SK-N-SH (cell line): ENCODE data around the gene TEKT2. TPM values are rescaled to one million over a fixed set of nuclear protein-coding genes. Genes with fewer than 3 reads are reported as not detected.
A peak's percentile ranks its signal among the peaks of the same experiment; 100 is the strongest.

Source experiments
- CTCF ChIA-PET: fragments of 300-600, 350-600 bp; formaldehyde crosslinking; extraction: SDS; loops from one replicate; lab custom pipeline; 2021; lab: Yijun Ruan, JAX
- POLR2A ChIA-PET: fragments of 350-600 bp; sonication (Branson Sonifier 250); formaldehyde crosslinking; extraction: SDS; loops from one replicate; lab custom pipeline; 2020; ENCODE audit warnings: antibody characterized with exemption, inconsistent platforms; lab: Yijun Ruan, JAX
- DNase-seq: peaks from one replicate; pipeline ENCODE4 v3.0.0; 2012
- H2AFZ ChIP-seq: fragments of 200-600 bp; sonication (generic); 2 replicates; pipeline ENCODE4 v1.8.1; 2016; ENCODE audit warnings: antibody characterized with exemption, mild to moderate bottlenecking, low read depth
- H3F3A ChIP-seq: fragments of 200-600 bp; sonication (generic); replicated peaks from 2 replicates; pipeline ENCODE3; 2016; ENCODE audit warnings: antibody characterized with exemption, mild to moderate bottlenecking; ENCODE audit not compliant: insufficient read depth
- H3K27ac ChIP-seq, 2 experiments: fragments of 200-500 bp in 1 of 2; fragments of 200-600 bp in 1 of 2; sonication (Bioruptor generic) in 1 of 2; sonication (generic), shearing (Covaris generic) in 1 of 2; 2 replicates each; pipeline versions ENCODE4 v1.5.1 to v1.6.1; 2014 to 2016; ENCODE audit warnings: low read depth in 2 of 2, inconsistent platforms in 1 of 2, low read length in 1 of 2, mild to moderate bottlenecking in 1 of 2, mixed read lengths in 1 of 2
- H3K27me3 ChIP-seq: fragments of 200-600 bp; sonication (generic), shearing (Covaris generic); 2 replicates; pipeline ENCODE4 v1.6.1; 2016; ENCODE audit warnings: mixed run types; ENCODE audit not compliant: insufficient read depth
- H3K36me3 ChIP-seq, 2 experiments: fragments of 200-500 bp in 1 of 2; fragments of 200-600 bp in 1 of 2; sonication (Bioruptor generic) in 1 of 2; sonication (generic) in 1 of 2; replicated peaks in 1 of 2; 2 replicates each; pipeline versions ENCODE3 to v1.5.1; 2014 to 2016; ENCODE audit warnings: low read length in 1 of 2, mild to moderate bottlenecking in 1 of 2; ENCODE audit not compliant: insufficient read depth in 2 of 2, control insufficient read depth in 1 of 2
- H3K4me1 ChIP-seq, 2 experiments: fragments of 200-500 bp in 1 of 2; fragments of 200-600 bp in 1 of 2; sonication (Bioruptor generic) in 1 of 2; sonication (generic), shearing (Covaris generic) in 1 of 2; 2 replicates each; pipeline versions ENCODE4 v1.5.1 to v1.6.1; 2014 to 2016; ENCODE audit warnings: low read depth in 1 of 2, low read length in 1 of 2, mixed run types in 1 of 2; ENCODE audit not compliant: insufficient read depth in 2 of 2, control insufficient read depth in 1 of 2
- H3K4me2 ChIP-seq: fragments of 200-600 bp; sonication (generic), shearing (Covaris generic); 2 replicates; pipeline ENCODE4 v1.6.1; 2017; ENCODE audit warnings: mixed run types
- H3K4me3 ChIP-seq, 2 experiments: fragments of 200-500 bp in 1 of 2; fragments of 200-600 bp in 1 of 2; sonication (Bioruptor generic) in 1 of 2; sonication (generic), shearing (Covaris generic) in 1 of 2; 2 replicates each; pipeline versions ENCODE4 v1.5.1 to v1.8.1; 2014 to 2016; ENCODE audit warnings: low read depth in 2 of 2, inconsistent platforms in 1 of 2, low read length in 1 of 2, mild to moderate bottlenecking in 1 of 2, mixed read lengths in 1 of 2, moderate library complexity in 1 of 2
- H3K79me2 ChIP-seq: fragments of 200-600 bp; sonication (generic); 2 replicates; pipeline ENCODE4 v1.8.1; 2017; ENCODE audit warnings: mild to moderate bottlenecking; ENCODE audit not compliant: insufficient read depth
- H3K9ac ChIP-seq: fragments of 200-600 bp; sonication (generic); 2 replicates; pipeline ENCODE4 v1.6.1; 2017; ENCODE audit warnings: mixed run types
- H3K9me2 ChIP-seq: fragments of 200-600 bp; sonication (generic); 2 replicates; pipeline ENCODE4 v1.6.1; 2017; ENCODE audit warnings: mixed run types
- H3K9me3 ChIP-seq: fragments of 200-600 bp; sonication (generic); 2 replicates; pipeline ENCODE4 v1.6.1; 2017; ENCODE audit warnings: mixed run types, mild to moderate bottlenecking, moderate library complexity
- H4K20me1 ChIP-seq: fragments of 200-600 bp; sonication (generic); 2 replicates; pipeline ENCODE4 v1.6.1; 2017; ENCODE audit warnings: mild to moderate bottlenecking, mixed run types; ENCODE audit not compliant: insufficient read depth
- CHD2 ChIP-seq: fragments of 150-350 bp; IDR thresholded peaks from 2 replicates; pipeline ENCODE4 v1.6.1; 2018; ENCODE audit warnings: low read length; ENCODE audit not compliant: partially characterized antibody
- EP300 ChIP-seq, 2 experiments: IDR thresholded peaks; 2 replicates each; pipeline versions ENCODE4 v1.4.0 to v1.6.1; 2012; ENCODE audit warnings: borderline replicate concordance in 1 of 2, low read depth in 1 of 2, low read length in 1 of 2
- EZH2phosphoT487 ChIP-seq: fragments of 200-600 bp; sonication (generic); IDR thresholded peaks from 2 replicates; pipeline ENCODE4 v1.6.1; 2017; ENCODE audit warnings: low read depth, mixed run types, mild to moderate bottlenecking, antibody characterized with exemption, moderate library complexity, borderline replicate concordance
- FOXM1 ChIP-seq: IDR thresholded peaks from 2 replicates; pipeline ENCODE4 v1.4.0; 2012; ENCODE audit warnings: low read depth, mild to moderate bottlenecking
- GABPA ChIP-seq: IDR thresholded peaks from 2 replicates; pipeline ENCODE4 v1.4.0; 2012; ENCODE audit warnings: low read depth, mild to moderate bottlenecking
- GATA2 ChIP-seq: sonication (generic); formaldehyde crosslinking; IDR thresholded peaks from 2 replicates; pipeline ENCODE4 v1.5.0; 2020; ENCODE audit warnings: mild to moderate bottlenecking, missing genetic modification reagents
- IRF3 ChIP-seq: fragments of 150-350 bp; IDR thresholded peaks from 2 replicates; pipeline ENCODE4 v1.6.1; 2016; ENCODE audit warnings: mild to moderate bottlenecking, low read depth, low read length
- JUND ChIP-seq: IDR thresholded peaks from 2 replicates; pipeline ENCODE4 v1.4.0; 2012
- MXI1 ChIP-seq: IDR thresholded peaks from 2 replicates; pipeline ENCODE4 v1.6.1; 2012; ENCODE audit warnings: mild to moderate bottlenecking, low read depth, low read length, improper control_type of control experiment
- NRF1 ChIP-seq: IDR thresholded peaks from 2 replicates; pipeline ENCODE4 v1.6.1; 2012; ENCODE audit warnings: low read depth, mild to moderate bottlenecking, low read length
- RCOR1 ChIP-seq: fragments of 150-350 bp; IDR thresholded peaks from 2 replicates; pipeline ENCODE4 v1.6.1; 2017; ENCODE audit warnings: antibody characterized with exemption, low read length
- RFX5 ChIP-seq: IDR thresholded peaks from 2 replicates; pipeline ENCODE4 v1.6.1; 2012; ENCODE audit warnings: mild to moderate bottlenecking, improper control_type of control experiment, low read length
- RXRA ChIP-seq: IDR thresholded peaks from 2 replicates; pipeline ENCODE4 v1.4.0; 2012; ENCODE audit warnings: low read depth, mild to moderate bottlenecking, borderline replicate concordance
- TEAD4 ChIP-seq: IDR thresholded peaks from 2 replicates; pipeline ENCODE4 v1.4.0; 2012; ENCODE audit warnings: mild to moderate bottlenecking, borderline replicate concordance; ENCODE audit not compliant: insufficient read depth
- USF2 ChIP-seq: fragments of 150-350 bp; IDR thresholded peaks from 2 replicates; pipeline ENCODE4 v1.6.1; 2017; ENCODE audit warnings: antibody characterized with exemption, low read length, low read depth, borderline replicate concordance
- whole genome bisulfite sequencing: methylation state at CpG from one replicate; pipeline ENCODE4 v1.1.6; 2017; ENCODE audit warnings: low lambda C conversion rate; 5-methylcytosine and 5-hydroxymethylcytosine counted together
- polyA plus RNA-seq, 3 experiments: library from polyadenylated mRNA; depleted of rRNA; stranded (reverse); fragments of >200 nt; gene quantifications; 2 replicates each; pipeline ENCODE4 v1.2.3, GENCODE V29; 2012
- TF ChIP-seq, protein P1 (sequence below): fragments of 200-600 bp; sonication (generic); IDR thresholded peaks from 2 replicates; pipeline ENCODE4 v1.6.1; 2017; ENCODE audit warnings: antibody characterized with exemption, mild to moderate bottlenecking, moderate library complexity

TEKT2 gene
- polyA plus RNA-seq, 1 of the 3 experiments (the other 2 are of a cell fraction), result 1.2 TPM

- no peak for TF ChIP-seq TEAD4
- TF ChIP-seq MXI1, result no peak
- Histone ChIP-seq H4K20me1 (no peaks in the 10 kb centered on the region), H3K4me3 (no peak overlapping the region), H3K9me2 (no peaks in the 10 kb centered on the region), H3K79me2 (no peaks in the 10 kb centered on the region), H3K9ac (no peak overlapping the region), H2AFZ (no peak overlapping the region), H3K36me3 (no peaks in the 10 kb centered on the region), H3K27me3 (no peaks in the 10 kb centered on the region), H3F3A (peaks cover 6% of the 10 kb centered on the region), H3K4me2 (no peak overlapping the region), H3K9me3 (no peaks in the 10 kb centered on the region), H3K4me1 (peaks cover 0 to 8% of the 10 kb centered on the region in 2 experiments; a peak in 1 of 4 replicates), H3K27ac (no peak overlapping the region)
- ChIA-PET POLR2A (no interaction called here), CTCF (no interaction called here)
- 87% methylated on average over 3 of the region's 3 CpGs for WGBS
- DNase-seq, result no peak
Observed at GRCh38 chr1:36081926-36082485, 1.9 kb upstream of the TEKT2 start.

DNA sequence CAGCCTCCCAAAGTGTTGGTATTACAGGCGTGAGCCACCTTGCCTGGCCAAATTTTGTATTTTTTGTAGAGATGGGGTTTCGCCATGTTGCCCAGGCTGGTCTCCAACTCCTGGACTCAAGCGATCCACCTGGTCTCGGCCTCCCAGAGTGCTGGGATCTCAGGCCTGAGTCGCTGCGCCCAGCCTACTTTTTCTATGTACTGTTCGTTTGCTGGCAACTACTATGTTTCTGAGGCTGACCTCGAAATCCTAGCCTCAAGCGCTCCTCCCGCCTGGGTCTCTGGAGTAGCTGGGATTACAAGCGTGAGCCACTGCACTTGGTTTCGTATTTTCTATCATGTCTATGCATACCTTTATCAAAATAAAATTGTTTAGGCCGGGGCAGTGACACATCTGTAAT lies 675 bp upstream of the TEKT2 start:
- no peaks in the 10 kb centered on the region for H3K9me3 ChIP-seq
- POLR2A ChIA-PET, result no interaction called here
- peaks cover 6% of the 10 kb centered on the region for H3F3A ChIP-seq
- H3K27ac ChIP-seq, result no peak overlapping the region
- TF ChIP-seq CHD2 (no peak), RFX5 (no peak), USF2 (no peak), TEAD4 (no peak), IRF3 (no peak), JUND (no peak), EZH2phosphoT487 (no peak), GATA2 (CRISPR knock-in tag) (no peak), RXRA (no peak), RCOR1 (no peak), NRF1 (no peak), FOXM1 (no peak), EP300 (IDR thresholded peaks at IDR 0.05; ENCODE audit: borderline replicate concordance in 1 of 2, low read depth in 1 of 2, low read length in 1 of 2) (no peak), MXI1 (no peak), GABPA (no peak)
- TF ChIP-seq, protein P1, sequence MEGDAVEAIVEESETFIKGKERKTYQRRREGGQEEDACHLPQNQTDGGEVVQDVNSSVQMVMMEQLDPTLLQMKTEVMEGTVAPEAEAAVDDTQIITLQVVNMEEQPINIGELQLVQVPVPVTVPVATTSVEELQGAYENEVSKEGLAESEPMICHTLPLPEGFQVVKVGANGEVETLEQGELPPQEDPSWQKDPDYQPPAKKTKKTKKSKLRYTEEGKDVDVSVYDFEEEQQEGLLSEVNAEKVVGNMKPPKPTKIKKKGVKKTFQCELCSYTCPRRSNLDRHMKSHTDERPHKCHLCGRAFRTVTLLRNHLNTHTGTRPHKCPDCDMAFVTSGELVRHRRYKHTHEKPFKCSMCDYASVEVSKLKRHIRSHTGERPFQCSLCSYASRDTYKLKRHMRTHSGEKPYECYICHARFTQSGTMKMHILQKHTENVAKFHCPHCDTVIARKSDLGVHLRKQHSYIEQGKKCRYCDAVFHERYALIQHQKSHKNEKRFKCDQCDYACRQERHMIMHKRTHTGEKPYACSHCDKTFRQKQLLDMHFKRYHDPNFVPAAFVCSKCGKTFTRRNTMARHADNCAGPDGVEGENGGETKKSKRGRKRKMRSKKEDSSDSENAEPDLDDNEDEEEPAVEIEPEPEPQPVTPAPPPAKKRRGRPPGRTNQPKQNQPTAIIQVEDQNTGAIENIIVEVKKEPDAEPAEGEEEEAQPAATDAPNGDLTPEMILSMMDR, result no peak
- H3K79me2 ChIP-seq, result no peaks in the 10 kb centered on the region
- H4K20me1 ChIP-seq, result no peaks in the 10 kb centered on the region
- H3K36me3 ChIP-seq, result no peaks in the 10 kb centered on the region
- 86% methylated on average over 13 of the region's 13 CpGs for WGBS
- no peak for DNase-seq
- H2AFZ ChIP-seq, result peak overlapping the region; percentile 95; the same call in 1 of the 2 replicates
- H3K4me3 ChIP-seq, result no peak overlapping the region
- H3K4me1 ChIP-seq, result peaks cover 0 to 11% of the 10 kb centered on the region in 2 experiments; a peak in 1 of 4 replicates
- no peak overlapping the region for H3K9ac ChIP-seq
- CTCF ChIA-PET, result interaction anchor here (0.8 to 2.2 kb wide), 5 partner anchors 17 to 202 kb away, joined by 3 to 12 read pairs (median 3); partner anchors contain the start of gene TRAPPC3
- H3K4me2 ChIP-seq, result no peak overlapping the region
- no peaks in the 10 kb centered on the region for H3K27me3 ChIP-seq
- no peaks in the 10 kb centered on the region for H3K9me2 ChIP-seq
